Colonic mucosa (tissue), 4 donors: Measurements from ENCODE around the gene ZDHHC4. TPM values are rescaled to one million over a fixed set of nuclear protein-coding genes. Genes with fewer than 3 reads are reported as not detected.

ENCODE experiments used
- DNase-seq: peaks from one replicate; pipeline ENCODE4 v3.0.0-alpha.2; 2020
- H3K27ac ChIP-seq: fragments of 200-600 bp; one replicate; pipeline ENCODE4 v1.8.0; 2021
- H3K27me3 ChIP-seq: fragments of 200-600 bp; one replicate; pipeline ENCODE4 v1.8.0; 2021
- H3K36me3 ChIP-seq: fragments of 200-600 bp; one replicate; pipeline ENCODE4 v1.8.0; 2021
- H3K4me1 ChIP-seq: fragments of 200-600 bp; one replicate; pipeline ENCODE4 v1.8.0; 2021; ENCODE audit warnings: mild to moderate bottlenecking
- H3K4me3 ChIP-seq: fragments of 200-600 bp; one replicate; pipeline ENCODE4 v1.8.0; 2021
- H3K9ac ChIP-seq, 2 donors: one replicate each; pipeline ENCODE4 v1.7.0; 2013; ENCODE audit warnings: control low read depth in 2 of 2, low read depth in 2 of 2, low read length in 2 of 2
- H3K9me3 ChIP-seq: fragments of 200-600 bp; one replicate; pipeline ENCODE4 v1.8.0; 2021
- intact Hi-C: fragments of 100-400 bp; cut with DNase I; formaldehyde crosslinking; loops from one replicate; pipeline ENCODE4 v1.14.1; 2022
- total RNA-seq, 2 donors: library from RNA; stranded (reverse); fragmentation: NEBNext Ultra II Directional in 1 of 2; extraction: Animal tissue kit (Norgen Biotek cat#: 25700) in 1 of 2; gene quantifications; one replicate each; pipeline ENCODE4 v1.2.1, GENCODE V29; 2021
- TF ChIP-seq, protein P1 (sequence below): fragments of 200-600 bp; IDR thresholded peaks from one replicate; pipeline ENCODE4 v1.8.0; 2022; ENCODE audit warnings: antibody characterized with exemption, mild to moderate bottlenecking
- donor health status: healthy.
- donor health status: DM: no; HTN: no; CAD: no.
- donor health status: DM: no; HTN: no; CAD: no.

The ZDHHC4 gene
- total RNA-seq, 2 donors from 2014 or later: 34.8 to 40.1 TPM

- no peak overlapping the region for H3K4me3 ChIP-seq
These were observed 45.6 kb upstream of the ZDHHC4 start for GRCh38 chr7:6531492-6532279.

GRCh38 chr7:6532516-6532915 is 44.7 kb upstream of the ZDHHC4 start:
- H3K9me3 ChIP-seq: no peaks in the 10 kb centered on the region
- no peak overlapping the region for H3K9ac ChIP-seq
- intact Hi-C loops: no loop called here
- H3K4me3 ChIP-seq: no peak overlapping the region
- peaks cover 26% of the 10 kb centered on the region for H3K27me3 ChIP-seq
- H3K36me3 ChIP-seq: no peaks in the 10 kb centered on the region
- DNase-seq: no peak
- TF ChIP-seq, protein P1, sequence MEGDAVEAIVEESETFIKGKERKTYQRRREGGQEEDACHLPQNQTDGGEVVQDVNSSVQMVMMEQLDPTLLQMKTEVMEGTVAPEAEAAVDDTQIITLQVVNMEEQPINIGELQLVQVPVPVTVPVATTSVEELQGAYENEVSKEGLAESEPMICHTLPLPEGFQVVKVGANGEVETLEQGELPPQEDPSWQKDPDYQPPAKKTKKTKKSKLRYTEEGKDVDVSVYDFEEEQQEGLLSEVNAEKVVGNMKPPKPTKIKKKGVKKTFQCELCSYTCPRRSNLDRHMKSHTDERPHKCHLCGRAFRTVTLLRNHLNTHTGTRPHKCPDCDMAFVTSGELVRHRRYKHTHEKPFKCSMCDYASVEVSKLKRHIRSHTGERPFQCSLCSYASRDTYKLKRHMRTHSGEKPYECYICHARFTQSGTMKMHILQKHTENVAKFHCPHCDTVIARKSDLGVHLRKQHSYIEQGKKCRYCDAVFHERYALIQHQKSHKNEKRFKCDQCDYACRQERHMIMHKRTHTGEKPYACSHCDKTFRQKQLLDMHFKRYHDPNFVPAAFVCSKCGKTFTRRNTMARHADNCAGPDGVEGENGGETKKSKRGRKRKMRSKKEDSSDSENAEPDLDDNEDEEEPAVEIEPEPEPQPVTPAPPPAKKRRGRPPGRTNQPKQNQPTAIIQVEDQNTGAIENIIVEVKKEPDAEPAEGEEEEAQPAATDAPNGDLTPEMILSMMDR: no peak
- H3K27ac ChIP-seq: no peak overlapping the region
- no peaks in the 10 kb centered on the region for H3K4me1 ChIP-seq

More at GRCh38 chr7:6531492-6532279, 45.6 kb upstream of the ZDHHC4 start:
- intact Hi-C loops: no loop called here
- peaks cover 31% of the 10 kb centered on the region for H3K27me3 ChIP-seq
- TF ChIP-seq, protein P1: no peak
- DNase-seq: no peak
- H3K4me1 ChIP-seq: no peaks in the 10 kb centered on the region
- no peak overlapping the region for H3K9ac ChIP-seq
- H3K9me3 ChIP-seq: no peaks in the 10 kb centered on the region
- no peak overlapping the region for H3K27ac ChIP-seq
- no peaks in the 10 kb centered on the region for H3K36me3 ChIP-seq

GRCh38 chr7:6533893-6534495 is 43.3 kb upstream of the ZDHHC4 start:
- TF ChIP-seq, protein P1: no peak
- Histone ChIP-seq H3K36me3 (no peaks in the 10 kb centered on the region), H3K4me1 (no peaks in the 10 kb centered on the region), H3K27me3 (peaks cover 26% of the 10 kb centered on the region), H3K9me3 (no peaks in the 10 kb centered on the region), H3K9ac (no peak overlapping the region), H3K4me3 (no peak overlapping the region), H3K27ac (no peak overlapping the region)
- DNase-seq: no peak
- intact Hi-C loops: no loop called here

DNA sequence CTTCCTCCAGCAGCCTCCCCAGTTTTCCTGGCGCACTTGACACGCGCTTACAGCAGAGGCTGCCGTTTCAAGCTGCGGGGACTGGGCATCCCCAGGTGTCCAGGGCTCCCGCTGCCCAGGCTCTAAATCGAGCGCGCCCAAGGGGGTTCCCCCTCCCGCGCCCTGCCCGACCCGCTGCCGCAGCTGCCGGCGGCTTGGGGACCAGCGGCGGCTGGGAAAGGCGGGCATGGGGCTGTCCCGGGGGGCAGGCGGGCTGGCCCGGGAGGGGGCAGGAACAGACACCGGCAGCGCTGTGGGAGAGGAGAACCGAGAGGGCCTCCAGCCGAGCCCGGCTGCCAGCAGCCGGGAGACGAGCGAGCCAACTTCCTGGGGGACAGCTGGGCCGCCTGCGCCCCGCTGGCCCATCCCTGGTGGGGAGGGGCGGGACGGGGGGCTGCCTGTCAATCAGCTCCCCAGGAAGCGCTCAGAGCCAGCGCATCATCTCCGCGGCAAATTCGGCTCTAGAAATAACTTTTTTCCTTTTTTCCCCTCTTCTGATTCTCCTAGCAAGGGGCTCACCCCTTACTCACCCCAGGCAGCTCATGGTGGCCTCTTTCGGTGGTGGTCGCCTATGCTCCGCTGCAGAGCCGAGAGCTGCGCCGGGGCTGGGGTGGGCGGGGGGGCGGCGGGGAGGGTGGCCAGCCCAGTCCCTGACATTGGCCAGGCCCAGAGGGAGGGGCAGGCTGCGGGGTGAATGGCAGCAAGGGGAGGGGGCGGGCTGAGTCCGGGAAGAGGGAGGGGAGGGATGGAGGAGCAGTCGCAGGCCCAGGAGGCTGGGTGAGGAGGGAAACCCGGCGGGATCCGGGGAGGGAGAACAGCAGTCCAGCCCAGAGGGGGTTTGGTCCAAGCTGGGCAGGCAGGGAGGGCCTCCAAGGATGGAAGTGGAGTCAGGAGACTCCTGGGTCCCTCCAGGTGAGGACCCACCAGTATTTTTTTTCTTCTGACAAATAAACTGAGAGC is 40.7 kb upstream of the ZDHHC4 start:
- no peaks in the 10 kb centered on the region for H3K9me3 ChIP-seq
- peak overlapping the region; percentile 11 for H3K4me3 ChIP-seq
- peak overlapping the region in 1 of 2 donors; percentile 12 for H3K9ac ChIP-seq
- H3K36me3 ChIP-seq: no peaks in the 10 kb centered on the region
- peaks cover 12% of the 10 kb centered on the region for H3K27me3 ChIP-seq
- H3K4me1 ChIP-seq: no peaks in the 10 kb centered on the region
- intact Hi-C loops: no loop called here
- H3K27ac ChIP-seq: no peak overlapping the region
- no peak for DNase-seq
- TF ChIP-seq, protein P1: no peak

DNA sequence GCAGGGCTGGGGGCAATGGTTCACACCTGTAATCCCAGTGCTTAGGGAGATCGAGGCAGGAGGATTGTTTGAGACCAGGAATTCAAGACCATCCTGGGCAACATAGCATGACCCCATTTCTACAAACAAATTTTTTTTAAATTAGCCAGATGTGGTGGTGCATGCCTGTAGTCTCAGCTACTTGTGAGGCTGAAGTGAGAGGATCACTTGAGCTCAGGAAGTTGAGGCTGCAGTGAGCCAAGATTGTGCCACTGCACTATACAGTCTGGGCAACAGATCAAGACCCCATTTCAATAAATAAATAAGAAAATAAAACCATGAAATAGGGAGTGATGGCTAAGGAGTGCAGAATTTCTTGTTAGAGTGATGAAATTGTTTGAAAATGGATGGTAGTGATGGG is 34.9 kb upstream of the ZDHHC4 start:
- Histone ChIP-seq H3K9me3 (no peaks in the 10 kb centered on the region), H3K9ac (no peak overlapping the region), H3K36me3 (no peaks in the 10 kb centered on the region), H3K4me3 (no peak overlapping the region), H3K27ac (no peak overlapping the region), H3K4me1 (no peaks in the 10 kb centered on the region), H3K27me3 (no peaks in the 10 kb centered on the region)
- no peak for DNase-seq
- TF ChIP-seq, protein P1: no peak
- intact Hi-C loops: no loop called here
